ENCODE results near the gene CSGALNACT2.
"Not testable (repeated sequence)": the region's sequence is repeated elsewhere in the genome, so short reads cannot be mapped to it uniquely, and the experiment has no call there.

Gene CSGALNACT2

DNA sequence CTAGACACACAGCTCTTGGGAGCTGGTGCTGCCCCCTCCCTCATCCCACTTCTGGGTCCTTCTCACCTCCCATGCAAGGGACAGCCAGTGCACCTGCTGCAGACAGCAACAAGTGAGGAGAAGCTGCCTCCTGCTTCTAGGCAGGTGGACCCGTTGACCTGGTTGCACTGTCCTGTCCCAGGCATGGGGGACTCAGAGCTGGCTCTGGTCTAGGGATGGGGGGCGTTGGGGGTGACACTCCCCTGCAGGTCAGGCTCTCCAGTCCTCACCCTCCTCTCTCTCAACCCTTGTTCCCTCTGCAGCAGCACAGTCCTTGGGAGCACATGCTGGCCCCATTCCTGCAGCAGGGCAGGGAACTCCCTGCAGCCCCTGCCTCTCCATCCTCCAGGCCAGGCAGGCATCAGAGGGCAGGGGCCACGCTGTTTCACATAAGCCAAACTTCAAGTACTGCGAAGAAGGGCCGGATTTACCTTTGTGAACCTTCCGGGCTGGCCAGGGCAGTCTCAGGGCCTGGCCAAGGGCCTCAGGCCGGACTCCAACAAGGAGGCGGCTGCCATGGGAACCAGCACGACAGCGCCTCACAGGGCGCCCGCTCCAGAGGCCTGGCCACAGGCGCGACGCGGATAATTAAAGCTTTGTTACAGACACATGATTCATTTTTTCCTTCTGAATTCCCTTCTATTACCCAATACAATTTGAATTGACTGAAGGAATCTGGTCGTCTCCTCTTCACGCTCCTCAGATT is 80.1 kb downstream of the CSGALNACT2 start:
- no peak for DNase-seq

DNA sequence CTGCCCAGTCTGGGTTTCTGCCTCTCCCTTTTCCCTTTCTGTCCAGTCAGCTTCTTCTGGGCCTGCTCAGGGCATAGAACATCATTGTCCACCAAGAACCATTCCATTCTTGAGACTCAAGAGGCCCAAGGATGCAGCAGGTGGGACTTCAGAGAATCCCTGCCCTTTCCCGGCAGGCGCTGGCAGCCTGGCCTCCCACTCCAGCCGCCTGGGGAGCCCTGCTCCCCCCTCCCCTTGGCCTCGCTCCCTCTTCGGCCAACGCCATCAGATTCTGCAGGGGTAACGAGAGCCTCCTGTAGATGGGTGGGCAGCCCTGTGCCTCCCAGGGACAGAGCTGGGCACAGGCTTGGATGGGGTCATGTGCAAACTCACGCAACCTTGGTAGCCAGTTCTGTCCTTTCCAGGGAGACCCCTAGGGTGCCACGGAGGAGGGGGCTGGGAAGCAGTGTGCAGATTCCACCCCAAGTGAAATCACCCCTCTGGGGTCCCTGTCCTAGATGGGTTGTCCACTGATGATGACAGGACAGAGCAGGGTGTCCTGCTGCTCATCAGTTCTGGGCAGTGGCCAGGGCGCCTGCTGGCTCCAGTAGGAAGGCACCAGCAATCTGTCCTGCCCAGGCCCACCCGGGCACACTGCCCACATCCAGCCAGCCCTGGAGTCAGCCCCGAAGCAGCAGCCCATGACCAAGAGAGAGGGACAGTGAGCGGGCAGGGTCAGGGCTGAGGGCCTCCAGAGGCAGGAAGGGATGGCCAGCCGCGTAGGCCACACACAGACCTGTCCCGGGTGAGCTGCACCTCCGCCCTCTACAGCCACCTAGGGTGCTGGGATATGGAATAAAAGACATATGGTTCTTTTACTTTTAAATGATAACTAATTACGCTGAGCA is 80.9 kb downstream of the CSGALNACT2 start:
- DNase-seq: no peak

DNA sequence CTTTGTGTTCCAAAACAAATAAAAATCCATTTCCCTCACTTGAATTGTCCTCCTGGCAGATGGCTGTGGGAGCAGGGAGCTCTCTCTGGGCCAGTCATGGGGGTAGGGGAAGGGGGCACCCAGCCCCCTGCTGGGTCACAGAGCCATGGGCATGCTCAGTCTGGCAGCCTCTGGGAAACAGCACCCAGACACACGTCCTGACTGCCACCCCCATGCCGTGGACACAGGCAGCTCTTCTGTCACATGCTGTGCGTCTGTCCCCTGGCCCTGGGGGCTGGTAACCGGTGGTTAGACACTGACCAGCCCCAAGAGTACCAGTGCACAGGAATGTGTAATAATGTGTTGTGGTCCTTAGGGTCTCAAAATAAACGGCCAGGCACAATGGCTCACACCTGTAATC is 81.6 kb downstream of the CSGALNACT2 start:
- no peak for DNase-seq

DNA sequence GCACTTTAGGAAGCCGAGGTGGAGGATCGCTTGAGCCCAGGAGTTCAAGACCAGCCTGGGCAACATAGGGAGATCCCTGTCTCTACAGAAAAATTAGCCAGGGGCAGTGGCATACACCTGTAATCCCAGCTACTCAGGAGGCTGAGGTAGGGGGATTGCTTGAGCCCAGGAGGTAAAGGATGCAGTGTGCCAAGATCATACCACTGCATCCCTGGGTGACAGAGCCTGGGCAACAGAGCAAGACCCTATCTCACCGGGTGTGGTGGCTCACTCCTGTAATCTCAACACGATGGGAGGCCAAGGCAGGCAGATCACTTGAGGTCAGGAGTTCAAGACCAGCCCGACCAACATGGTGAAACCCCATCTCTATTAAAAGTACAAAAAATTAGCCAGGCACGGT is 82.0 kb downstream of the CSGALNACT2 start:
- DNase-seq: not testable (repeated sequence)

DNA sequence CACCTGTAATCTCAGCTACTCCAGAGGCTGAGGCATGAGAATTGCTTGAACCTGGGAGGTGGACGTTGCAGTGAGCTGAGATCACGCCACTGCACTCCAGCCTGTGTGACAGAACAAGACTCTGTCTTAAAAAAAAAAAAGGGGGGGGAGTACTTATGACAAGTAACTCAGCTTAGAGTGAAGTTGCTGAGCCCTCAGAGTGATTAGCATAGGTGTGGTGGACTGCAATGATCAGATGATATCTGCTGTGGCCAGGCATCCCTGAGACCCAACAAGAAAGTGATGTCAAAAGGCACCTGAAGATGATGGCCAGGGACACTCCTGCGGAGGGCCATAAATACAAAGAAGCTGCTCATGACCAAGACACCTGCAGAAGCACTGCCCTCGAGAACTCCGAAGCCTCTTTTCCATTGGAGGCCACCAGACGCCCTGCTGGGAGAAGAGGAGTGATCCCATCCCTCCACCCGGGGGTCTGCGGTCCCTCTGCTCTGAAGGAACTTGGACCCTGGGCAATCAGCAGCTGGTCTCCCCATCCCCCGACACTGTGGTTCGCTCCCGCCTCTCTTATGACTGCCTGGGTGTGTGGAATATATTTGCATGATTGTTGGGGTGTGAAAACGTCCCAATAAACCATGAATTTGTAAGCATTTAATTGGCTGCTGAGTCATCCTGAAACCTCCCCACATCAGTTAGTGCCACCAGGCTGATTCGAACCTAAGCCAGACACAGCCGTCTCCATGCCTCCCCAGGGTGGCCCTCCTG is 82.6 kb downstream of the CSGALNACT2 start:
- no peak for DNase-seq

DNA sequence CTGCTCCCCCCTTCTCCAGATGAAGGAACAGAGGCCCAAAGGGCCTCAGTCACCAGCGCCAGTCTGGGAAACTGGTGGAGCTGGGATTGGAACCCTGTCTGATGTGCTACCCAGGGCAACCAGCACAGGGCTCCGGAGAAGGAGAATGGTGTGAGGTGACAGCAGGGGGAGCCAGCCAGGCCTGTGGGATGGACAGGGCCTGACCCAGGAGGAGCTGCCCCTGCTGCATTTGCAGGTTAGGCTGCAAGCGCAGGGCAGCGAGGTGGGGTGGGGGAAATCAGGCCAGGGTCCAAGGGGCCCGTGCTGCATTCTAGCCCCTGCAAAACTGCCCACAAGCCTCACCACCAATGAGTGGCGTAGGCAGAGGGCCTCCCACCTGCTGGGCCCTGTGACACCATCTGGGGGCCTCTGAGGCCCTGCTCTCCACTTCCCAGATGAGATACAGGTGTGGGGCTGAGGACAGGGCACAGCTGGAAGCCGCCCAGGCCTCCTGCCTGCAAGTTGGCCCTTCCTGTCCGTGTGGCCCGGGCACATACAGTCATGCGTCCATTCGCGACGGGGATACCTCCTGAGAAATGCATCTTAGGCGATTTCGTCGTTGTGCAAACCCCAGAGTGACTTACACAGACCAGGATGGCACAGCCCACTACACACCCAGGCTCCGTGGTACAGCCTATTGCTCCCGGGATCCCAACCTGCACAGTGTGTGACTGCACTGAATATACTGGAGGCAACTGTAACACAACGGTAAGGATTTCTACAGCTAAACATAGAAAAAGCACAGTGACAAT is 83.4 kb downstream of the CSGALNACT2 start:
- DNase-seq: no peak

DNA sequence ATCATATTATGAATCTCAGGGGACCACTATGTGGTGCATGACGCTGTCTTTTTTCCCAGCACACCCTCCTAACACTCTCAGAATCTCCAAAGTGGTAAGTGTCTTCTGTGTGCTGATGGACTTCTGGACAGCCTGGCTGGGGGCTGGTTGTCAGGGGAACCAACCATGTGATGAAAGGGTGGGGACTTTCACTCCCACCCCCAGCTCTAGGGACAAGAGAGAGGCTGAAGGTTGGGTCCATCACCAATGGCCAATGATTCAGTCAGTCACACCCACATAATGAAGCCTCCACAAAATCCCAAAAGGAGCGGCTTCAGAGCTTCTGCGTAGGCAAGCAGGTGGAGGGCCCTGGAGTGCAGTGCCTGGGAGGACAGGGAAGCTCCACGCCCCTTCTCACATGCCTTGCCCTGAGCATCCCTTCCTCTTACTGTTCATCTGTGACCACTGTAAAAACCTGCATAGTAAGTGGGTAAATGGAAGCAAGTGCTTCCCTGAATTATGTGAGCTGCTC is 84.0 kb downstream of the CSGALNACT2 start:
- no peak for DNase-seq

DNA sequence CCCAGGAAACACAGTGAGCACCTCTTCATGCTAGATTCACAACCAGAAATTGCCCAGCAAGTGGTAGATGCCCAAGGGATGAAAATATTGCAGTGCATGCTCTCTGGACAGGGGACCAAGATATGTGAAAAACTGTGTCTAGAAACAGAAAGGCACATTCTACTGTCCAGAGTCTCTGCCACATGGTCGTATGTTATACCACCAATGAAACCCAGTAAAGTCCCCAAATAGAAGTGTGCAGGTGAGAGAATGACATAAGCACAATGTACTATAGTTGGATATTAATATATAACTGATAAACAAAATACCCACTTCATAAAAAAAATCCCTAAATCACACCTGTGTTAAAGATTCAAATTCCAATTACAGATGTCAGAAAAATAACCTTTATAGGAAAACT is 84.8 kb downstream of the CSGALNACT2 start:
- no peak for DNase-seq

DNA sequence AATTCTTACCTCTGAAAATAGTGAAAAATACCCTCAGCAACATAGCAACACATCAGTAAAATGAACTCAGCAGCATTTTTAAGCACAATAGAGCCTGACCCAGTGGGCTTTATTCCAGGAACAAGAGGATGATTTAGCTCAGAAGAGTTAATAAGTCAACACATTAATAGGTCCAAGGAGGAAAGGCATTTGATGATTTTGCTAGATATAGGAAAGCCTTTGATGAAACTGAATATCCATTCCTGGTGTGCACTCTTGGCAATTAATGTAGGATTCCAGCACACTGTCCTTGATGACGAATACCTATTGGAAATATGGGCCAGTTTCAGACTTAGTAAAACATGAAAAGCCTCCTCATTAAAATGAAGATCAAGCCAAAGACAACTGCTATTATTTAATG is 86.1 kb downstream of the CSGALNACT2 start:
- no peak for DNase-seq

DNA sequence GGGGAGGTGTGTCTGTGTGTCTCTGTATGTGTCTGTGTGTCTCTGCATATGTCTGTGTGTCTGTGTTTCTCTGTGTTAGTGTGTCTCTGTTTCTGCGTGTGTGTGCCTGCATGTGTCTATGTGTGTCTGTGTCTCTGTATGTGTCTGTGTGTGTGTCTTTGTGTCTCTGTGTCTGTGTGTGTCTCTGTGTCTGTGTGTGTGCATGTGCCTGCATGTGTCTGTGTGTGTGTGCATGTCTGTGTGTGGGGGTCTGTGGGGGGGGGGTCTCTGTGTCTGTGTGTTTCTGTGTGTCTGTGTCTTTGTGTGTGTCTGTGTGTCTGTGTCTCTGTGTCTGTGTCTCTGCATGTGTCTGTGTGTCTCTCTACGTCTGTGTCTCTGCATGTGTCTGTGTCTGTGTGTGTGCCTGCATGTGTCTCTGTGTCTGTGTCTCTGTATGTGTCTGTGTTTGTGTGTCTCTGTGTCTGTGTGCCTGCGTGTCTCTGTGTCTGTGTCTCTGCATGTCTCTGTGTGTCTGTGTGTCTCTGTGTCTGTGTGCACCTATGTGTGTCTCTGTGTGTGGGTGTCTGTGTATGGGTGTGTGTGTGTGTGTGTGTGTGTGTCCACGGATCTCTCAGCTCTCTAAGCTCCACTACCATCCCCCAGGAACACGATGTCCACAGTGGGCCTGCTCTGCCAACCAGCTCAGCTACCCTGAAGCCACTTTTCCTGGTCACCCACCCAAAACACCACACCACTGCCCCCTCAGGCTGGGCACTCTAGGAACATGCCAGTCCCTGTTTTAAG is 87.0 kb downstream of the CSGALNACT2 start:
- no peak for DNase-seq

DNA sequence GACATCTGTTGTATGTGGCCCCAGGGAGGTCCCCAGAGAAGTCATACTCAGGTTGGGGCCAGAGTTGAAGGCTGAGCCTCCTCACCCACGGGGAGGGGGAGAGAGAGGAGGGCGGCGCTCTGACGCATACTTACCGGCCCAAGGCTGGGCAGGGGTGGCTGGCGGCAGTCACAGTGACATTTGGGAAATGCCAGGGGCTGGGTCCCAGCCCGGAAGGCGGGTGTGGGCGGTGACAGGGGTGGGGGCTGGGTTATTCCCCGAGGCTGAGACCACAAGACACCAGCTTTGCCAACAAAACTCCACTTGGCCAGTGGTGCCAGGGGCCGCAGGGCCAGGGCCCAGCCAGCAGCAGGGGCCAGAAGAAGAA is 87.5 kb downstream of the CSGALNACT2 start:
- DNase-seq: no peak

DNA sequence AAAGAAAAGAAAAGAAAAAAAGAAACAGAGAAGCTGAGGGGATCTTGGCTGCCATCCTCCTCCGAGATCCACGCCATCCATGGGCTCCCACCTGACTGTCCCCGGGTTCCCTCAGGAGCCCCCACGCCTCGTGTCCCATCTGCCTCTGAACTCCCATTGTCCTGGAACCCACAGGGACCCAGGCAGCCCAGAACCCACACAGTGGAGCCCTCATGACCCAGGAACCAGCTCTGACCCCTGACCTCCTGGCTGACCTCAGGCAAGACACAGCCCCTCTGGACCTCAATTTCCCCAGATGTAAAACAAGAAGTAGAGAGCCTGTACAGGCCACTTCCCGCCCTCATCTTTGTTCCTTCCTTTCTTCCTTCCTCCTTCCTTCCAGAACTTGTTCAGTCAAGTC is 88.2 kb downstream of the CSGALNACT2 start:
- no peak for DNase-seq

DNA sequence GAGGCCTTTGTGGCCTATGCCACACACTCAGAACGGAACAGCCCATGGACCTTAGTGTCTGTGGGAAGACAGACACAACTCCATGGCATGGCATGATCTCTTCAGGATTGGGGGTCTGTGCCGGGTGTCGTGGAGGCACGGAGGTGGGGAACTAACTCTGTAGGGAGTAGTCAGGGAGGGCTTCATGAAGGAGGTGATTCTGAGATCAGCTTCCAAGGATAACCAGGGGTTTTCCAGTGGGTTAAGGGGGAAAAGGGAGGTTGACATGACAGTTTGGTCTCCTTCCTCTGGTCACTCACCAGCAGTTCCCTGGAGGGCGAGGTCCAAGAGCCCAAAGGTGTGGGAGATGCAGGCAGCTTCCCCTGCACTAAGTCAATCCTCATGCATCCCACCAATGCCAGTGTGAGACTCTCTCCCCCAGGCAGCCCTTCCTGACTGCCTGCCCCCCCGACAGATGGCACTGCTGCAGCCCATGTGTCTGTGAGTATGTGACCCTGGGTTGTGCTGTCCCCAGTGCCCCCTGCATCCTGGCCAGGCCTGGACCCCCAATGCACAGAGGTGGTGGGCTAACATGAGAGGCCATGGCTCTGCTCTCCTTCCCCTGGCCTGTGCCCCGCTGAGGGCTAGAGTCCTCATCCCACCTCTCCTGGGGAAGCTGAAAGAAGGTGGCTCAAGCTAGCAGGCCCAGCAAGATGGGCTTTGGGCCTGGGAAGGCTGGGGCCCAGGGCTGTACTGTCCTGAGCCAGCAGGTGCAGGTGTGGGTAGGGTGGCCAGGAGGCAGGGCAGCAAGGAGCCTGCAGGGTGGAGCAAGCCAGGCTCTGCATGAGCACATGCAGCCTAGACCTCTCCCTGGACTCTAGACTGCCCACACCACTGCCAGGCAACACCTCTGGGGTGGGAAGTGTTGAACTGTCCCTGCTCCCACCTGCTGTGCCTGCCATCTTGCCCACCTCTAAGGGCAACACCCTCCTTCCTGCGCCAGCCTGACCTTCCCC is 88.9 kb downstream of the CSGALNACT2 start:
- DNase-seq: no peak

DNA sequence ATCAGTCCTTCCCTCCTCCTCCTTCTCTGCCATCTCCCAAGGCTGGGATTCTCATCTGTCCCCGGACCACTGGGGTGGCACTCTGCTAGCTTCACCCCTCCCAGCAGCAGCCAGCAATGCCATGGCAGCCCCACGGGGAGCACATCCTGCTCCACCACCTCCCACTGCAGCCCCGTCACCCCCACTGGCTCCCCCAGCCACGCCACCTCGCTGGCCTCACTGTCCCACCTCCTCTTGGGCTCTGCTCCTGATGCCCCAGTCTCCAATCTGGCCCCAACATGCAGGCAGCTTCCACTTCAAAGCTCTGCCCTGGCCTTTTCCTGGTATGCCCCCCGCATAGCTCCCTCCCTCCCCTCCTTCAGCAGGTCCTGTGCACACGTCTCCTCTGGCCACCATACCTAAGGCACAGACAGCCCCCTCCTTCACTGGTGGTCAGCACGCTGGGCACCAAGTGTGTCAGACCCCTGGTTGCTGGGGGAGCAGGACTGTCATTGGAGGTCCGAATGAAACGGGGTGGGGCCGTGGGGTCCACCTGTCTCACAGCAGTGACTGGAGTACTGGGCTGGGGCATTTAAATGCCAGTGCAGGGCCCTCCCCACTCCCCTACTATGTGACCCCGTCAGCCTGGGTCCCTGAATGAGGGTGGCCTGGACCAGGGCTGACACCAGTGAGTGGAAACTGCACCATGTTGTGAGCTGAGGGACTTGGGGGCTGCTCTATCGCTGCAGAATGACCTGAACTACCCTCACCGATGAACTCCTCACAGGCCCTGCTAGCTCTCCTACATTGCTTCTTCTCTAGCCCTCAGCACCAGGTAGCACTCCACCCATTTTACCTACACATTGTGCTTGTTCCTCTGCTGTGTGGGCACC is 89.9 kb downstream of the CSGALNACT2 start:
- DNase-seq: no peak

DNA sequence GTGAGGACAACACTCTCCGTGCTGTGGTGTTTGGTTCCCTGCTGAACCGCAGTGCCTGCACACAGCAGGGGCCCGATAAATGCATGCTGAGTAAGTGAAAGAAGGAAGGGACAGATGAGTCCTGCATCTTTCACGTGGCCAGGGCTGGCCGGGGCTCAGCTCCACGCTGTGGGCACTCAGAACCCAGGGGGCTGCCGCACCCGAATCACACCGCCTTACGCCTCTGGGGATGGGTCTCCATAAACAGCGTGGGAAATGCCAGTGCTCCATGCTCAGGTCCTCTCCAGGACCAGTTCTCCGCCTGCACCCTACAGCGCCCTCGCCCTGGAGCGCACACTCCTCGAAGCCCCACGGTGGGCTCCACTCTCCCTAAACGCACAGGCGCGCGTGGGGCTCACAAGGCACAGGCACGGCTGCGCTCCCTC is 90.5 kb downstream of the CSGALNACT2 start:
- DNase-seq: no peak

DNA sequence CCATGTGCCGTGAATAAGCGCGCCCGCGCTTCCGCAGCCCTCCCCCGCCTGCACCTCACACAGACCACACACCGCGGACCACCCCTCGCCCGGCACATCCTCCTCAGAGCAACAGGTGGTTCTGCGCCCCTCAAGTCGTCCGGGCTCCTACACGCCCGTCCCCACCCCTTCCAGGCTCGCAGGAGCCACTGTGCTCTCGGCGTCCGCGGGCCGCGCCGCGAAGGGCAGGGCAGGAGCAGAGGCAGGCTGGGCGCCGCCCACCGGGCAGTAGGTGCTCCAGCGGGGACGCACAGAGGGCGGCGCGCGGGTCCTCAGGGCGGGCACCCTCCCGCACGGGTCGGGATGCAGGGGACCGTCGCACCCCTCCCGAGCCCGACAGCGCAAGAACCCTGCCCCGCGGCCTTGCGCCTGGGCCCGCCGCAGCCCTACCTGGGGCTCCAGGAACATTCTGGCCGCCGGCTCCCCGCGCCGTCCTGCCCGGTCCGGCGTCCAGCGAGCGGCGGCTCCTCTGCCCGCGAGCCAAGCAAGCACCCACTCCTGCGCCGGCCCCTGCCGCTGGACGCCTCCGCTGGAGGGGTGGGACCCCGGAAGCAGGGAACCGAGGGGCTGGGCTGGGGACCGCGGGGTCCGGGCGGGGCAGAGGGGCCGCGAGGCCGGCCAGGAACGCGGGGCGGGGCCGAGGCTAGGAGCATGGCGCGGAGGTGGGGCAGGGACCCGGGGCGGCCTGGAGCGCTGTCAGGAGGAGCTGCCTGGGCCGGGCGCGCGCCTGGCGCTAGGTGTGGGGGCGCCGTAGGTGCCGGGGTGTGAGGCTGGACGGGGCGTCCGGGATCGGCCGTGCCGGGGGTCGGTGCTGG is 91.2 kb downstream of the CSGALNACT2 start:
- no peak for DNase-seq

DNA sequence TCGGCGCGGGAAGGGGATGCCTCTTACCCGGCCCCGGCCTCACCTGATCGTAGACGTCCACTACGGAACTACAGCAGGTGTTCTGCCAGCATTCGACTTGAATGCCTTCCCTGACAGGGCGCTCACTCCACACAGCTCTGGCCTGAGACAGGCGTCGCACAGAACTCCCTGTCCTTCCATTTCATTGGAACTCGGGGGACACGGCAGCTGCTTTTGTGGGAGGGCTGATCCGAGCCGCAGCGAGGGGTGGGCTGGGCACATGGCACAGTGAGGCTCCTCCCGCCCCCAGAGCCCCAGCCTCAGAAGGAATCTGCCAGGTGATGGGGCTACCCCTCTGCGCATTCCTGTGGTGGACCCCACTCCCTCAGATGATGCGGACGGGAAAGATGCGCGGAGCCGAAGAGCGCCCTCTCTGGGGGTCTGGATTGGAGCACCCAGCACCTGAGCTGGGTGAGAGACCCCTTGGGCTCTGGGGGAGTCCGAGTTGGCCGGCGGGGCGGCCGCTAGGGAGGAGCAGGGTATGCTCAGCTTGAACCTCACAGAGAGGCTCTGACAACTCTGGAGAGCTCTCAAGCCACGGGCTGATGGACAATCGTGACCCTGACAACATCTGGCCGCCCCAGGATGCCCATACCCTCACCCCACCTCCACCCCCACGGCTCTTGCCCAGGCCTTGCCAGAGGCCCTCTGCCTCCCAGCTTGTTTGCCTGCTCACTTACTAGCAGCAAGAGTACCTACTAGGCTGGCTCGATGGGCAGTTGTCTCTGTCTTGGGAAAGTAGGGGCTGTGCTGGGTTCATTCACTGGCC is 92.1 kb downstream of the CSGALNACT2 start:
- DNase-seq: no peak

Data from NCI-H2171 treated with DMSO at 0.1 percent for 48 hours (cell line).